Neural crest cell (in vitro differentiated cells): ENCODE results near the gene SLC44A5. TPM values are rescaled to one million over a fixed set of nuclear protein-coding genes. Genes with fewer than 3 reads are reported as not detected.

Experiments used
- DNase-seq: peaks from one replicate; pipeline ENCODE4 v3.0.0; 2021; ENCODE audit warnings: low read depth, mixed read lengths, low spot score
- H3K27ac Mint-ChIP-seq: one replicate; pipeline ENCODE4 v1.8.0; 2021; ENCODE audit warnings: mild to moderate bottlenecking, mixed read lengths; ENCODE audit not compliant: unreplicated experiment
- H3K27me3 Mint-ChIP-seq: 2 replicates; pipeline ENCODE4 v1.8.0; 2021; ENCODE audit warnings: low read depth, mild to moderate bottlenecking, mixed read lengths
- H3K36me3 Mint-ChIP-seq: 2 replicates; pipeline ENCODE4 v1.8.0; 2021; ENCODE audit warnings: low read depth, mild to moderate bottlenecking, mixed read lengths
- H3K4me1 Mint-ChIP-seq: 2 replicates; pipeline ENCODE4 v1.8.0; 2021; ENCODE audit warnings: mixed read lengths
- H3K4me3 Mint-ChIP-seq: one replicate; pipeline ENCODE4 v1.8.0; 2021; ENCODE audit warnings: mild to moderate bottlenecking, mixed read lengths
- H3K9me3 Mint-ChIP-seq: 2 replicates; pipeline ENCODE4 v1.8.0; 2021; ENCODE audit warnings: mixed read lengths
- CTCF ChIP-seq: fragments of 200-600 bp; sonication (generic); conservative IDR thresholded peaks from 2 replicates; pipeline ENCODE4 v1.5.0; 2021; ENCODE audit warnings: antibody characterized with exemption, mild to moderate bottlenecking
- total RNA-seq: library from RNA; stranded (reverse); gene quantifications from 2 replicates; pipeline ENCODE4 v1.2.1, GENCODE V29; 2021

Gene SLC44A5
- total RNA-seq, 1 donor from 2014 or later, result 9.7 TPM

- Mint-ChIP-seq H3K27ac (no peak overlapping the region), H3K4me1 (no peaks in the 10 kb centered on the region), H3K36me3 (no peaks in the 10 kb centered on the region), H3K27me3 (no peaks in the 10 kb centered on the region), H3K4me3 (no peak overlapping the region), H3K9me3 (no peaks in the 10 kb centered on the region)
- no peak for DNase-seq
- TF ChIP-seq CTCF, result peak; percentile 79
Measured at GRCh38 chr1:75233302-75233929, 377.5 kb downstream of the SLC44A5 start.

- no peaks in the 10 kb centered on the region for H3K27me3 Mint-ChIP-seq
- H3K4me3 Mint-ChIP-seq, result no peak overlapping the region
- DNase-seq, result no peak
- H3K9me3 Mint-ChIP-seq, result no peaks in the 10 kb centered on the region
- TF ChIP-seq CTCF, result no peak
- no peaks in the 10 kb centered on the region for H3K36me3 Mint-ChIP-seq
- no peak overlapping the region for H3K27ac Mint-ChIP-seq
- H3K4me1 Mint-ChIP-seq, result no peaks in the 10 kb centered on the region
Measured at GRCh38 chr1:75220072-75220471, 390.8 kb downstream of the SLC44A5 start.

- peaks cover 5% of the 10 kb centered on the region for H3K36me3 Mint-ChIP-seq
- no peaks in the 10 kb centered on the region for H3K4me1 Mint-ChIP-seq
- no peaks in the 10 kb centered on the region for H3K27me3 Mint-ChIP-seq
- DNase-seq, result no peak
- H3K27ac Mint-ChIP-seq, result no peak overlapping the region
- no peak overlapping the region for H3K4me3 Mint-ChIP-seq
- no peak for TF ChIP-seq CTCF
- no peaks in the 10 kb centered on the region for H3K9me3 Mint-ChIP-seq
Measured at GRCh38 chr1:75214017-75214416, 396.9 kb downstream of the SLC44A5 start.

- Mint-ChIP-seq H3K27me3 (no peaks in the 10 kb centered on the region), H3K4me3 (no peak overlapping the region), H3K4me1 (no peaks in the 10 kb centered on the region), H3K36me3 (peaks cover 5% of the 10 kb centered on the region), H3K27ac (no peak overlapping the region), H3K9me3 (no peaks in the 10 kb centered on the region)
- TF ChIP-seq CTCF, result no peak
- DNase-seq, result no peak
Measured at GRCh38 chr1:75211648-75212047, 399.3 kb downstream of the SLC44A5 start.

GRCh38 chr1:75208862-75209261 lies 402.1 kb downstream of the SLC44A5 start:
- H3K4me3 Mint-ChIP-seq, result no peak overlapping the region
- H3K9me3 Mint-ChIP-seq, result no peaks in the 10 kb centered on the region
- H3K27ac Mint-ChIP-seq, result no peak overlapping the region
- no peak for TF ChIP-seq CTCF
- H3K4me1 Mint-ChIP-seq, result no peaks in the 10 kb centered on the region
- DNase-seq, result no peak
- H3K27me3 Mint-ChIP-seq, result peaks cover under 1% of the 10 kb centered on the region
- H3K36me3 Mint-ChIP-seq, result peaks cover 5% of the 10 kb centered on the region
